ENCODE measurements around the gene SHC2.
"Not testable (repeated sequence)": the region's sequence is repeated elsewhere in the genome, so short reads cannot be mapped to it uniquely, and the experiment has no call there.

SHC2 gene

GRCh38 chr19:450912-451481, 9.8 kb downstream of the SHC2 start:
- DNase-seq (ENCODE audit: low read depth in 1 of 2, low spot score in 1 of 2) = not testable (repeated sequence)

GRCh38 chr19:449916-450315, 10.9 kb downstream of the SHC2 start:
- DNase-seq (ENCODE audit: low read depth in 1 of 2, low spot score in 1 of 2) = no peak

- no peak for DNase-seq (ENCODE audit: low read depth in 1 of 2, low spot score in 1 of 2)
Observed at GRCh38 chr19:447816-448560, 12.8 kb downstream of the SHC2 start.

GRCh38 chr19:447064-447426, 13.8 kb downstream of the SHC2 start:
- DNase-seq (ENCODE audit: low read depth in 1 of 2, low spot score in 1 of 2) = no peak

- no peak for DNase-seq (ENCODE audit: low read depth in 1 of 2, low spot score in 1 of 2)
Observed at GRCh38 chr19:444677-445210, 16.1 kb downstream of the SHC2 start.

- DNase-seq (ENCODE audit: low read depth in 1 of 2, low spot score in 1 of 2) = no peak
Observed at GRCh38 chr19:443005-443404, 17.8 kb downstream of the SHC2 start.

- no peak for DNase-seq (ENCODE audit: low read depth in 1 of 2, low spot score in 1 of 2)
Observed at GRCh38 chr19:442085-442484, 18.7 kb downstream of the SHC2 start.

- no peak for DNase-seq (ENCODE audit: low read depth in 1 of 2, low spot score in 1 of 2)
Observed at GRCh38 chr19:441213-441836, 19.5 kb downstream of the SHC2 start.

GRCh38 chr19:440391-441212, 20.2 kb downstream of the SHC2 start:
- DNase-seq (ENCODE audit: low read depth in 1 of 2, low spot score in 1 of 2) = no peak

GRCh38 chr19:439167-439900, 21.5 kb downstream of the SHC2 start:
- DNase-seq (ENCODE audit: low read depth in 1 of 2, low spot score in 1 of 2) = no peak

GRCh38 chr19:438416-438958, 22.3 kb downstream of the SHC2 start:
- DNase-seq (ENCODE audit: low read depth in 1 of 2, low spot score in 1 of 2) = no peak

GRCh38 chr19:437041-437440, 23.8 kb downstream of the SHC2 start:
- no peak for DNase-seq (ENCODE audit: low read depth in 1 of 2, low spot score in 1 of 2)

- no peak for DNase-seq (ENCODE audit: low read depth in 1 of 2, low spot score in 1 of 2)
Observed at GRCh38 chr19:436413-436950, 24.4 kb downstream of the SHC2 start.

GRCh38 chr19:435707-436412, 25.0 kb downstream of the SHC2 start:
- DNase-seq (ENCODE audit: low read depth in 1 of 2, low spot score in 1 of 2) = no peak

- DNase-seq (ENCODE audit: low read depth in 1 of 2, low spot score in 1 of 2) = no peak
Observed at GRCh38 chr19:435056-435706, 25.7 kb downstream of the SHC2 start.

GRCh38 chr19:434152-434960, 26.5 kb downstream of the SHC2 start:
- no peak for DNase-seq (ENCODE audit: low read depth in 1 of 2, low spot score in 1 of 2)

GRCh38 chr19:430701-431100, 30.1 kb downstream of the SHC2 start:
- no peak for DNase-seq (ENCODE audit: low read depth in 1 of 2, low spot score in 1 of 2)

- no peak for DNase-seq (ENCODE audit: low read depth in 1 of 2, low spot score in 1 of 2)
Observed at GRCh38 chr19:428149-428548, 32.7 kb downstream of the SHC2 start.

All from activated CD4-positive, alpha-beta T cell treated with anti-CD3 and anti-CD28 coated beads, Interleukin-2, amount 50 U/mL, for 24 hours (primary cell).